ENCODE data around the gene DRAP1. TPM values are rescaled to one million over a fixed set of nuclear protein-coding genes. Genes with fewer than 3 reads are reported as not detected.
A peak's percentile ranks its signal among the peaks of the same experiment; 100 is the strongest.

DRAP1 gene
- total RNA-seq, 1 experiment from 2014 or later: 105 TPM

- no peak overlapping the region for H3K9ac ChIP-seq (ENCODE audit: extremely low read depth, insufficient read length, low read length)
- Mint-ChIP-seq H3K4me1 (peaks cover 12 to 25% of the 10 kb centered on the region in 2 experiments), H3K4me3 (peak overlapping the region in 1 of 2 experiments; percentile 21; a peak in 2 of 5 replicates), H3K27me3 (ENCODE audit: low read depth) (peaks cover 4% of the 10 kb centered on the region), H3K36me3 (ENCODE audit: insufficient read depth in 1 of 3, low read depth in 3 of 3) (peaks cover 35 to 58% (median 55%) of the 10 kb centered on the region in 3 experiments), H3K9me3 (peaks cover 0 to under 1% of the 10 kb centered on the region in 2 experiments; a peak in 1 of 5 replicates), H3K27ac (no peak overlapping the region; a peak in 1 of 7 replicates)
- H3K56ac ChIP-seq (ENCODE audit: insufficient read length, low read depth, low read length): no peak overlapping the region
- H2AFZ ChIP-seq (ENCODE audit: low read length): no peak overlapping the region
- no peaks in the 10 kb centered on the region for H3K27me3 ChIP-seq (ENCODE audit: insufficient read depth, low read length)
- H3K9me3 ChIP-seq (ENCODE audit: control insufficient read depth, low read depth, low read length): no peaks in the 10 kb centered on the region
- no peak overlapping the region for H3K14ac ChIP-seq (ENCODE audit: insufficient read depth, low read length)
- H3K27ac ChIP-seq (ENCODE audit: insufficient read length, low read depth, low read length): no peak overlapping the region
- no peak overlapping the region for H2BK12ac ChIP-seq (ENCODE audit: insufficient read length, low read depth, low read length)
- H2AK5ac ChIP-seq (ENCODE audit: insufficient read length, low read length): no peak overlapping the region
- no peaks in the 10 kb centered on the region for H3K79me2 ChIP-seq (ENCODE audit: insufficient read depth, low read length)
- no peak overlapping the region for H4K8ac ChIP-seq (replicated peaks; ENCODE audit: insufficient read length, low read depth, low read length)
- no peak overlapping the region for H2BK5ac ChIP-seq (ENCODE audit: insufficient read length, low read length)
- H3K4me1 ChIP-seq (ENCODE audit: insufficient read depth, low read length): peaks cover 2% of the 10 kb centered on the region; the same call in 1 of the 2 replicates
- H3K23ac ChIP-seq (ENCODE audit: insufficient read length, low read depth, low read length): no peak overlapping the region
- H3K18ac ChIP-seq (ENCODE audit: insufficient read length, low read depth, low read length): no peak overlapping the region
- H4K20me1 ChIP-seq (ENCODE audit: control insufficient read depth, insufficient read depth, insufficient read length): no peaks in the 10 kb centered on the region
- H2BK120ac ChIP-seq (ENCODE audit: low read depth, low read length, poor library complexity, severe bottlenecking): no peak overlapping the region
- no peak overlapping the region for H2BK20ac ChIP-seq (ENCODE audit: low read depth, low read length, poor library complexity, severe bottlenecking)
- H3K23me2 ChIP-seq (ENCODE audit: insufficient read length, low read depth, low read length, poor library complexity, severe bottlenecking): peaks cover 6% of the 10 kb centered on the region
- WGBS (ENCODE audit: extremely low coverage, insufficient read length, low lambda C conversion rate): no CpG with 5 or more reads among the region's 28 CpGs
- no peak for DNase-seq
- no peak overlapping the region for H3K4me2 ChIP-seq (ENCODE audit: insufficient read depth, insufficient read length, low read length)
- no peak overlapping the region for H3K4ac ChIP-seq (ENCODE audit: low read depth, low read length)
- H3K79me1 ChIP-seq (ENCODE audit: insufficient read depth, low read depth, low read length, poor library complexity, severe bottlenecking): no peaks in the 10 kb centered on the region
- H2BK15ac ChIP-seq (ENCODE audit: low read depth, low read length): no peak overlapping the region
- H3T11ph ChIP-seq (ENCODE audit: low read length): no peak overlapping the region
- TF ChIP-seq CTCF (conservative IDR thresholded peaks at IDR 0.05): no peak
- H4K5ac ChIP-seq (ENCODE audit: insufficient read length, low read depth, low read length): no peak overlapping the region
- no peak overlapping the region for H4K91ac ChIP-seq (ENCODE audit: insufficient read length, low read depth, low read length)
Measured at GRCh38 chr11:65883786-65884715, 35.2 kb upstream of the DRAP1 start.

Measured in H9 (cell line).